Stimulated activated CD8-positive, alpha-beta memory T cell treated with anti-CD3 and anti-CD28 coated beads, Interleukin-15, amount 100 ng/mL, for 4 hours (primary cell): Measurements from ENCODE around the gene RDH8.
"Not testable (repeated sequence)": the region's sequence is repeated elsewhere in the genome, so short reads cannot be mapped to it uniquely, and the experiment has no call there.

Experiments
- DNase-seq, 2 donors: peaks; one replicate each; pipeline ENCODE4 v3.0.0-alpha.2; 2020; ENCODE audit warnings: low read depth in 2 of 2

The RDH8 gene

GRCh38 chr19:10005632-10006334, 7.5 kb upstream of the RDH8 start:
- DNase-seq: no peak

GRCh38 chr19:10006335-10006708, 7.0 kb upstream of the RDH8 start:
- no peak for DNase-seq

- DNase-seq: no peak
These were observed 6.4 kb upstream of the RDH8 start for GRCh38 chr19:10006752-10007323.

DNA sequence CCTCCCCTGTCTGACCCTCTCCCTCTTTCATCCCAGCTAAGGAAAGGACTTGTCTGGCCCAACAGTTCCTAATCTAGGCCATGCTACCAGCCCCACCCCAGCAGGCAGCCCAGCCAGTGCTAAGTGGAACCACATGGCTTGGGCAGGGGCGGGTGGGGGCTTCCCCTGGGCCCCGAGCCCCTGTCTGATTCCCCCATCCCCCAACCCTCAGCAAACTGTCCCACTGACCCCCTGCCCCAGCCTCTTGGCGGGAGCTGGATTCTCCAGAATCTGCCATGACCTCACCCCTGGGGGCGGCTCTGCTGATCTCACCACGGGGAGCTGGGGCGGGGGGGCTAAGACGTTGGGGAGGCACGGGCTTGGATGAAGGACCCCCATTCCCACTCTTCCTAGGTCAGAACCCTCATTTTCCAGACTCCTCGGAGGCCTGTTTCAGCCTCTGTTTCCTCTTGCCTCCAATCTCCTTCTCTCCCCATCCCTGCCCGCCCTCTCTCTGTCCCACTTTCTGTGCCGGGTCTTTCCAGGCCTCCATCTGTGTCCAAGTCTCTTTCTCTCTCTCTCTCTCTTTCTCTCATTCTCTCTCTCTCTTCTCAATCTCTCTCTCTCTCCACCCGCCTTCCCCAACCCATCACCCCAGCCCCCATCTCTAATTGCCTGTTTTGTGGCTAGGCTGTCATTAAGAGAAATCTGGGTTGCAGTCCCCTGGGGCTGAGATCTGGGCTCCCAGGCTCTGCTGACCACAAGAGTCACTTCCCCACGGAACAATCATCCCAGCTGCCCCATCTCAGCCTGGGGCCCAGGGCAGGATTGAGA, 5.7 kb upstream of the RDH8 start:
- no peak for DNase-seq

DNA sequence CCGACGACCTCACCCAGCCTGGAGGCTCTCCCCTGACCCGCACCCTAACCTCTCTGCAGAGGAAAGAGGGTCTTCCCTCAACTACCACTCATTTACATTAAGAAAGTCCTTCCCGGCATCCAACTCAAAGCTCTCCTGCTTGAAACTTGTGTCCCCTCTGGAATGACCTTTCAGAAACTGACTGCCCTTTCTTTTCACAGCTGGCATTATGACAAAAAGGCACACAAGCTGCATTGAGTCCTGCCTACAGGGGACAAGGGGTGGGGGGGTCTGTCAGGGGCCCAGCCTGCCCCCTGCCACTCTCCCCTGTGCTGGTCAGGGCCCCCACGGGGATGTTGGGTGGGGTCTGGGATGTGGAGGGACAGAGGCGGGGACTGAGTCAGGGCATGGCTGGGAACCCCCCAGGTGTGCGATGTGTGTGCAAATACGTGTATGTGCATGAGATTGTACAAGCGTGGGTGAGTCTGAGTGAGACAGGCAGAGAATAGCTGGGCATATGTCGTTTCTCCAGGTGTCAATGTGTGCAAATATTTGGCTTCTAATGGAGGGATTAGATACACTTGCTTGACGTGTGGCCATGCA, 5.0 kb upstream of the RDH8 start:
- no peak for DNase-seq

DNA sequence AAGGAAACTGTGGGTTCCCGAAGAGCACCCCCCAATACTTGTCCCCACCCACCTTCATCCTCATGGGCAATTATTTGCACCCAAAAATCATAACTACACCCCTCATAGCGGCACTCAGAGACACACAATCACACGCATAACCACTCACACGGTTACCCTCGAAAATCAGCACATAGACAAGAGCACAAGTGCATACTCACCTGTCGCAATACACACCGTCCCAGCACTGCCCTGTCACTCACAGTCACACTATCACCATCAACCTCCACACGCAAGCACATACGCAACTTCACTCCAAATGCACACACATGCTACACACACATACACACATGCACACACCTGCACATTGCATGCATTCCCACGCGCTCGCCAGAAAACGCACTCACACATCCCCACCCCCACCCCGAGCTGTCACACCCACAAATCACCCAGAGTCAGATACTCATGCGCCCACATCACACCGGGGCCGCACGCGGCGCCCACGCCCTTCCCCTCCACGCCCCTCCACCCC, 3.5 kb upstream of the RDH8 start:
- no peak for DNase-seq

DNA sequence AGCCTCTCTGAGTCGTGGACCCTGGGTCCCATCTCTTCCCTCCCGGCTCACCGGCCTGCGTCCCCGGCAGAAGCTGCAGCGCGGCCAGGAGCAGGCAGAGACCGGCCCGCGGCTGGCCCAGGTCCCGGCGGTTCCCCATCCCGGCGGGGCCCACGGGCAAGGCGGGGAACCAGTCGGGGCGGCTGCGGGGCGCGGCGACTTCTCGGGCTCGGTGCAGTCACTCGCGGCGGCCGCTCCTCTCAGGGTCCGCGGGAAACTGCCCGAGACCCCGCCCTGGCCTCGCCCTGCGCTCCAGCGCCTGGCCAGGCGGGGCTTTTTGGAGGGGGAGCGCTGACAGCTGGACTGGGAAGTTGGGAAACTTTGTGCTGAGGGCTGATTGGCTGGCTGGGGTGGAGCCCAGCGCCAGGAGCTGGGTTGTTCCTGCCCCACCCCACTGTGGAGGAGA, 3.0 kb upstream of the RDH8 start, which contains the start of gene COL5A3:
TSS of gene COL5A3 (minus strand) at position 258 of the 445 bp plus-strand sequence. CDS start at position 139, 119 bp downstream.
- no peak for DNase-seq

GRCh38 chr19:10010939-10011338, 2.3 kb upstream of the RDH8 start:
- DNase-seq: no peak

DNA sequence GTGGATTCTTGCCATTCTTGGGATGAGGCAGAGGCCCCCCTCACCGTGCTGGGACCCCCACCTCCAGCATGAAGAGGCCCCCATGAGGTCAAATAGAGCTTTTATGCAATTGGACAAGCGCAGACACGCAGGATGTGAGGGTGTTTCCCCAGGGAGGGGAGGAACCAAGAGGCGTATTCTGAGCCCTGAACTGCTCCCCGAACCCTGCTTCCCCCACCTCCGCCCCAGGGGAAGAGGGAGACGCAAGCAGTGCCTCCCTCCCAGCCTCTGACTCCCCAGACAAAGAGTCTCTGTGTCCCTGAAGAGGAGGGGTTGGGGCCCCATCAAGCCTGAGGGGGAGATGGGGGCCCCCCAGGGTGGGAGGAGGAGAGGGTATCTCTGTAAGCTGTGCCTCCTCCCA, 1.3 kb upstream of the RDH8 start:
- no peak for DNase-seq

GRCh38 chr19:10013834-10014618, 743 bp downstream of the RDH8 start:
- no peak for DNase-seq

GRCh38 chr19:10018263-10018662, 5.0 kb downstream of the RDH8 start:
- DNase-seq: no peak

DNA sequence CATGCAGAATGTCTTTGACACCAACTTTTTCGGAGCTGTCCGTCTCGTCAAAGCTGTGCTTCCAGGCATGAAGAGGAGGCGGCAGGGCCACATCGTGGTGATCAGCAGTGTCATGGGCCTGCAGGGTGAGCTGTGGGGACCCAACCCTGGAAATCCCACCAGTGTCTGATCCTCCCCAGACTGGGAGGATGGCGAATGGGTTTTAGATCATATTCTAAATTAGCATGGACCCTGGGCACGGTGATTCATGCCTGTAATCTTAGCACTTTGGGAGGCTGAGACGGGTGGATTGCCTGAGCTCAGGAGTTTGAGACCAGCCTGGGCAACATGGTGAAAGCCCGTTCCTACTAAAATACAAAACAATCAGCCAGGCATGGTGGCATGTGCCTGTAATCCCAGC, 5.5 kb downstream of the RDH8 start:
- no peak for DNase-seq

DNA sequence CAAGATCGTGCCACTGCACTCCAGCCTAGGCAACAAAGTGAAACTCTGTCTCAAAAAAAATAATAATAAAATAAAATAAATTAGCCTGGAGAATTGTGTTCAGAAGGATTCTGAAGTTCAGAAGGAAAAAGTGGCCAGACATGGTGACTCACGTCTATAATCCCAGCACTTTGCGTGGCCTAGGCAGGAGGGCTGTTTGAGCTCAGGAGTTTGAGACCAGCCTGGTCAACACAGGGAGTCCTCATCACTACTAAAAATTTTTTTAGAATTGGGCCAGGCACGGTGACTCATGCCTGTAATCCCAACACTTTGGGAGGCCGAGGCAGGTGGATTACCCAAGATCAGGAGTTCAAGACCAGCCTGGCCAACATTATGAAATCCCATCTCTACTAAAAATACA, 6.0 kb downstream of the RDH8 start:
- no peak for DNase-seq

GRCh38 chr19:10020851-10021250, 7.6 kb downstream of the RDH8 start:
- no peak for DNase-seq

DNA sequence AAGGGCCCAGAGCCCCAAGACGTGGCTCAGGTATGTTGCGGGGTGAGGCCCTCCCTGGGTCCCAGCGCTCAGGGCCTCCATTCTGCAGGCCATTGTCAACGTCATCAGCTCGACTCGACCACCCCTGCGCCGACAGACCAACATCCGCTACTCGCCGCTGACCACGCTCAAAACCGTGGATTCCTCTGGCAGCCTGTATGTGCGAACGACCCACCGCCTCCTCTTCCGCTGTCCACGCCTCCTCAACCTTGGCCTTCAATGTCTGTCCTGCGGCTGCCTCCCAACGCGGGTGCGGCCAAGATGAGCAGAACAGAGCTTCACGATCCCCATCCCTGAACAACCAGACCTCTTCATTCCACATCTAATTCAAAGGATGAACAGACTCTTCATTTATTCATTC, 8.2 kb downstream of the RDH8 start:
- no peak for DNase-seq

DNA sequence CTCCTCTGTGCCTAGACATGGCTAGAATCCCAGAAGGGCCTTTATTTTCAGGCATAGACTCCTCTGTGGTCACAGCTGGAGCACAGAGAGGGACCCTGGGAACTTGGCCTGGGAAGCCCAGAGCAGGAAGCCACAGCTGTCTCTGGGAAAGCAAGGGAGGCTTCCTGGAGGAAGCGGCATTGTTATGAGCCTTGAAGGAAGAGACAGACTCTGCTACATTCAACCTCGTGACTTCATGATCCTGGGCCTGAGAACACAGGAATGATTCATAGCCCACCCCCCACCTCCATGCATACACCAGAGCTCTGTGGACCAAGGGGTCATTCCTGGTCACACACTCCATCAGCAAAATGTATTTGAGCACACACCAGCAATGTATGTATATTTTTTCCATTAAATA, 8.6 kb downstream of the RDH8 start:
- DNase-seq: no peak

- DNase-seq: not testable (repeated sequence)
These were observed 9.8 kb downstream of the RDH8 start for GRCh38 chr19:10023096-10023495.

- no peak for DNase-seq
These were observed 13.5 kb downstream of the RDH8 start for GRCh38 chr19:10026744-10027143.

DNA sequence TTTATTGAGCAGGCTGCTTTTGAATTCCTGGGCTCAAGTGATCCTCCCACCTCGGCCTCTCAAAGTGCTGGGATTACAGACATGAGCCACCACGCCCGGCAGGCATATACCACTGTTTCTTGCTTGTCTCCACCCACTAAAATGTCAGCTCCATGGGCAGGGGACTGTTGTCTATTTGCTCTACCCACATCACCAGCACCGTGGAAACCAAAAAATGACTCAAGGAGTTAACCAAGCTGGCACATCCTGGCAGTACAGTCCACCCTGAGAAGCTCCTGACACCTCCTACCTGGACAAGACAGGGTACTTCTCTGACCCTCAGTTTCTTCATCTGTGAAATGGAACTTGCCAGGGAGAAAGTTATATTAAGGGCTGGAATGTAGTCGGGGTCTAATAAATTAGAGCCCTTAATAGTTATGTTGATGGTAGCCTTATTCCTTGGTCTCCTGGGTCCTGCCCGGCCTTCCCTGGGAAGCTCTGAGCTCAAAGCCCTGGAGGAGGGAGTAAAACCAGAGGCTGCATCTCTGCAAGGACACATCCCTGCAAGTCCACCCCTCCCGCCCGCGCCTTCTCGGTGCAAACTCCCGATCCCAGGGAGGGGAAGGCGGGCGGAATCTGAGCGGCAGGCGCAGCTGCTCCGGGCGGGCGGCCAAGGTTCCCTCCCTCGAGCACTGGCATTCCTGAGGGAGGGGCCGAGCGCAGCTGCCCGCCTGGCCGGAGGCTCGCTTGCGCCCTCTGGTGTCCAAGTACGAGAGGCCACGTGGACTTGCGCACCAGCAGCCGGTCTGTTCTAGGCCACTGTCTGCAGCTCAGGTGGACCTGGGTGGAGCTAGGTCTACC, 14.1 kb downstream of the RDH8 start:
- DNase-seq: peak; percentile 35 to 37

DNA sequence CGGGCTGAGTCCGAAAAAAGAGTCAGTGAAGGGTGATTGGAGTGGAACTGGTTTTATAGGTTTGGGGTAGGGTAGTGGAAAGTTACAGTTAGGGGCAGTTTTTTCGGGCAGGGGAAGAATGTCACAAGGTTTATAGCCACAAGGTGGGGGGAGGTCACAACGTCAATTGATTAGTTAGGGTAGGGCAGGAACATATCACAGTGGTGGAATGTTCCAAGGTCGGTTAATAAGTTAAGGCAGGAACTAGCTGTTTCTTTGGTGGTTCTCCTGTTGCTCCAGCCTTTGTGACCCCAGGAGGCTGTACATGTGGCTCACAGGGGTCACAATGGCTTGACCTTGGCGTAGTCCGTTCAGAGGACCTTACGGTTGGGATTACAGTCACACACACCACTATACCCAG, 20.3 kb downstream of the RDH8 start:
- no peak for DNase-seq
